Kidney (tissue), 14 donors: ENCODE measurements around the gene NCOA1. TPM values are rescaled to one million over a fixed set of nuclear protein-coding genes. Genes with fewer than 3 reads are reported as not detected.

Experiments used
- DNase-seq, 5 donors: peaks; one replicate each; pipeline ENCODE4 v3.0.0-alpha.2; 2013 to 2020
- FAIRE-seq: peaks from 2 replicates; lab custom pipeline; 2012; peaks lifted over from hg19 to GRCh38; lab: Jason Lieb, UNC
- H3K27ac ChIP-seq, 2 donors: one replicate each; pipeline ENCODE4 v1.7.0; 2013; ENCODE audit warnings: low read depth in 2 of 2, low read length in 2 of 2, inconsistent platforms in 1 of 2
- H3K27me3 ChIP-seq: one replicate; pipeline ENCODE4 v1.7.1; 2013; ENCODE audit warnings: low read length, inconsistent platforms; ENCODE audit not compliant: control insufficient read depth, insufficient read depth
- H3K36me3 ChIP-seq, 3 donors: one replicate each; pipeline versions ENCODE4 v1.7.0 to v1.7.1; 2013; ENCODE audit warnings: low read length in 3 of 3, control low read depth in 1 of 3, inconsistent platforms in 1 of 3; ENCODE audit not compliant: insufficient read depth in 3 of 3, control insufficient read depth in 2 of 3
- H3K4me1 ChIP-seq, 3 donors: one replicate each; pipeline versions ENCODE4 v1.7.0 to v1.7.1; 2013; ENCODE audit warnings: low read length in 3 of 3, inconsistent platforms in 1 of 3, low read depth in 1 of 3; ENCODE audit not compliant: control insufficient read depth in 2 of 3, insufficient read depth in 2 of 3
- H3K4me3 ChIP-seq, 3 donors: one replicate each; pipeline versions ENCODE4 v1.7.0 to v1.8.1; 2013; ENCODE audit warnings: low read length in 3 of 3, control low read depth in 1 of 3, inconsistent platforms in 1 of 3
- H3K9ac ChIP-seq, 3 donors: one replicate each; pipeline versions ENCODE4 v1.7.0 to v1.7.1; 2013; ENCODE audit warnings: low read length in 3 of 3, control low read depth in 1 of 3, inconsistent platforms in 1 of 3
- H3K9me3 ChIP-seq, 3 donors: one replicate each; pipeline versions ENCODE4 v1.7.0 to v1.7.1; 2013; ENCODE audit warnings: low read length in 3 of 3, control low read depth in 1 of 3, inconsistent platforms in 1 of 3; ENCODE audit not compliant: control insufficient read depth in 2 of 3, insufficient read depth in 1 of 3
- CTCF ChIP-seq: IDR thresholded peaks from 3 replicates; pipeline ENCODE4 v1.5.1; 2012; ENCODE audit warnings: mild to moderate bottlenecking, moderate library complexity, borderline replicate concordance; ENCODE audit not compliant: insufficient read depth; ENCODE audit errors: extremely low read depth
- intact Hi-C: fragments of 100-400 bp; cut with DNase I; formaldehyde crosslinking; loops from one replicate; pipeline ENCODE4 v1.11.1; 2022
- polyA plus RNA-seq: library from polyadenylated mRNA; stranded (reverse); fragments of 350-450 nt; fragmentation: Illumina TruSeq; extraction: RNeasy Lipid Tissue Mini Kit (QIAGEN cat#74804); gene quantifications from one replicate; pipeline ENCODE4 v1.2.3, GENCODE V29; 2014; ENCODE audit warnings: low read depth, low replicate concordance; ENCODE audit not compliant: insufficient read depth
- total RNA-seq: library from RNA; stranded (reverse); fragmentation: NEBNext Ultra II Directional; extraction: Animal tissue kit (Norgen Biotek cat#: 25700); gene quantifications from one replicate; pipeline ENCODE4 v1.2.1, GENCODE V29; 2021
- donor health status: control.
- donor health status: control.
- donor health status: control.
- donor health status: control.
- donor health status: control.
- donor health status: DM: yes; HTN: yes; CAD: no.
- donor health status: Normal renal cell carcinoma (clear cell type).

Gene NCOA1
- total and polyA plus RNA-seq, 2 donors from 2014 or later = 11.6 to 41.5 TPM

DNA sequence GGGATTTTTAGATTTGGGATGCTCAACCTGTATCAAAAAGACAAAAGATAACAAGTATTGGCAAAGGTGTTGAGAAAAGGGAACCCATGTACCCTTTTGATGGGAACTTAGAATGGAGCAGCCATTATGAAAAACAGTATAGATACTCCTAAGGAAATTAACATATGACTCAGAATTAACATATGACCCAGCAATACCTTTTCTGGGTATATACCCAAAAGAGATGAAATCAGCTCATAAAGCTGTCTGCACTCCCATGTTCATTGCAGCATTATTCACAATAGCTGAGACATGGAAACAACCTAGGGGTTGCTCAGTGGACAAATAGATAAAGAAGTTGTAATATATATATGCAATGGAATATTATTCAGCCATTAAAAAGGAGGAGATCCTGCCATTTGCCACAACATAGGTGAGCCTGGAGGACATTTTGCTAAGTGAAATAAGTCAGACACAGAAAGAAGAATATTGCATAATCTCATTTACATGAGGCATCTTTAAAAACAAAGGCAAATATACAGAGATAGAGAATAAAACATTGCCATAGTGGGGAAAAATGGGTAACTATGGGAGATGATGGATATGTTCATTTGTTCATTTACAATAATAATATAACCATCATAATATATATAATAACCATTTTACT lies 160.1 kb downstream of the NCOA1 start:
- intact Hi-C loops = no loop called here
- no peak for TF ChIP-seq CTCF
- Histone ChIP-seq H3K4me3 (no peak overlapping the region), H3K4me1 (peaks cover 0 to 4% (median 0%) of the 10 kb centered on the region in 3 donors), H3K9me3 (no peaks in the 10 kb centered on the region), H3K27ac (no peak overlapping the region), H3K9ac (no peak overlapping the region), H3K27me3 (no peaks in the 10 kb centered on the region), H3K36me3 (no peaks in the 10 kb centered on the region)
- FAIRE-seq (no peak), DNase-seq (no peak)

DNA sequence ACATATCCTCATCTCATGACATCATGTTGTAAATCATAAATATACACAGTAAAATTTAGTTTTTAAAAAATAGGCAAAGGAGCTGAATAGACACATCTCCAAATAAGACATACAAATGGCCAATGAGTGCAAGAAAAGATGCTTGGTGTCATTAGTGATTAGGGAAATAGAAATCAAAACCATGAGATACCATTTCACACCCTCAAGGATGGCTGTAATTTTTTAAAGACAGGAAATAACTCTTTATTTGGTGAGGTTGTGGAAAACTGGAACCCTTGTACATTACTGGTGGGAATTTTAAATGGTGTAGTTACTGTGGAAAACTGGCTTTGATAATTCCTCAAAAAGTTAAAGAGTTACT lies 160.6 kb downstream of the NCOA1 start:
- no peaks in the 10 kb centered on the region for H3K9me3 ChIP-seq

DNA sequence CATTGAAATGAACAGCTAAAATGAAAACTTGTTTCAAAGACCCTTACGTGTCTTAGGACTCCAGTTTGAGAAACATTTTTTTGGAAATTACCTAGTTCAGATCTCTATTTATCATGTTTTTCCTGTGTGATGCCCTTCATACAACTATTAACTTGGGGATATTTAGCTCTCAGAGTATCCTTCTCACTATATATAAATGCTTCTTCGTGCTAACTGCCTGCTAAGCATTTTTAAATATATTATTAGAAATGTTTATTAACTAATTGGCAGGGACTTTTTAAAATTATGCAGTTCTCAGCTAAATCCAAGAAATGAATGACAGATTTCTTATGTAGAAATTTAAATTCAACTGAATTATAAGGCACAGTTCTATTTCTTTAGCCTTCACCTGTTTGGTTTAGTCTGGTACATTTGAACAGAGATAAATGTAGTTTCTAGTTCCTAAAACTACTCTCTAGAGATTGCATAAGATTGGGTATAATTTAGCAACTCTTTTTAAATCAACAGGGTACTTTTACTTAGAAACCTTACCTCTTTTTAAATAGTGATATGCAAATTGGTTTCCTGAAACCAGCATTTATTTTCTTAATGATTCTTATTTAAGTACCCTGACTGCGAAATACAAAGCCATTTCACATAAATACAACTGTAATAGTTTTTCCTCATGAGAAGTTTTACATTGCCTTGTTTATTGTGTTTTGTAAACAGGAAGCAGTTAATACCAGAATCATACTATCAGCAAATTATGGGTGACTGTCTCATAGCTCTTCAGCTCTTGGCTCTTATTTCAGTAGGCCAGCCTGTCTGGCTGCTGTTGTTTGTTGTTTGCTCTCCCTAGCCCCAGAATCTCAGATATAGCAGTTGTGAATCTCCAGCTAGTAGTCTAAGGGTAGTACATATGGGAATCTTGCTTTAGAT lies 161.5 kb downstream of the NCOA1 start:
- Histone ChIP-seq H3K9me3 (no peaks in the 10 kb centered on the region), H3K27ac (no peak overlapping the region), H3K4me1 (peaks cover 0 to 4% (median 0%) of the 10 kb centered on the region in 3 donors), H3K9ac (no peak overlapping the region), H3K4me3 (no peak overlapping the region), H3K36me3 (no peaks in the 10 kb centered on the region), H3K27me3 (no peaks in the 10 kb centered on the region)
- no peak for TF ChIP-seq CTCF
- intact Hi-C loops = no loop called here
- FAIRE-seq = no peak
- no peak for DNase-seq

More for the DNA sequence above, 160.6 kb downstream of the NCOA1 start:
- H3K27me3 ChIP-seq = no peaks in the 10 kb centered on the region
- no peak for FAIRE-seq
- no peak overlapping the region for H3K27ac ChIP-seq
- no peak overlapping the region for H3K4me3 ChIP-seq
- H3K9ac ChIP-seq = no peak overlapping the region
- intact Hi-C loops = no loop called here
- no peak for DNase-seq
- no peaks in the 10 kb centered on the region for H3K36me3 ChIP-seq
- H3K4me1 ChIP-seq = peaks cover 0 to 4% (median 0%) of the 10 kb centered on the region in 3 donors
- no peak for TF ChIP-seq CTCF
